Measurements from ENCODE around the gene CAPG. TPM values are rescaled to one million over a fixed set of nuclear protein-coding genes. Genes with fewer than 3 reads are reported as not detected.

The CAPG gene
- total and polyA plus RNA-seq, 10 of the 15 experiments (the other 5 are each of a cell fraction or from before 2014, with no cell fraction given) = 26.3 to 192 (median 100) TPM

DNA sequence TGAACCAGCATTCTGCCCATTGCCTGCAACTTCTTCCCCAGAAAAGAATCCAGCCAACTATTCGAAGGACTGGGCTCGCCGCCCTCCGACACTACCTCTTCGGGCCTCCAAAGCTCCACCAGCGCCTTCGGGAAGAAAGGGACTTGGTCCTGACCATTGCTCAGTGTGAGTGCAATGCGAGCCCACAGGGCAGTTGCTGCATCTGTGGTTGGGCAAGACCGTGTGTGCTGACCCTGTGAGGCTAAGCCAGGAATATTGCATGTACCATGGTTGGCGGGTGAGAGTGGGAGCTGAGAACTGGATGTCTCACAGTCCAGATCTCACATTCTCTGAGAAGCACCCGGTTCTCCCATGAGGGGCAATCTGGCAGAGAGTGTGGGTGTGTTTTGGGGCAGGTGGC, 39.1 kb downstream of the CAPG start (continued):
- no peak for TF ChIP-seq CTCF (IDR thresholded peaks at IDR 0.05 in 2 of 3, conservative IDR thresholded peaks at IDR 0.05 in 1 of 3; ENCODE audit: control insufficient read depth in 2 of 3, extremely low read depth in 1 of 3, insufficient read depth in 1 of 3, low read depth in 3 of 3, low read length in 3 of 3)
- no peak for TF ChIP-seq IKZF1 (conservative IDR thresholded peaks at IDR 0.05)
- no peak for TF ChIP-seq NR2C2 (IDR thresholded peaks at IDR 0.05; ENCODE audit: borderline replicate concordance, control insufficient read depth, insufficient read length, low read depth)
- no peak for TF ChIP-seq FOXK2 (IDR thresholded peaks at IDR 0.05)
- no peak for TF ChIP-seq ELK1 (IDR thresholded peaks at IDR 0.05; ENCODE audit: low read depth, low read length)
- no peak for TF ChIP-seq RBBP5 (conservative IDR thresholded peaks at IDR 0.05)
- TF ChIP-seq ZSCAN29 (IDR thresholded peaks at IDR 0.05) = no peak
- TF ChIP-seq EED (IDR thresholded peaks at IDR 0.05; ENCODE audit: low read depth) = no peak
- TF ChIP-seq FOS (IDR thresholded peaks at IDR 0.05; ENCODE audit: borderline replicate concordance, extremely low read depth, insufficient read length) = no peak
- no peak for TF ChIP-seq SRF (IDR thresholded peaks at IDR 0.05; ENCODE audit: low read depth in 2 of 2, low read length in 2 of 2)
- TF ChIP-seq BRCA1 (IDR thresholded peaks at IDR 0.05; ENCODE audit: low read depth, low read length) = no peak
- TF ChIP-seq NFXL1 (IDR thresholded peaks at IDR 0.05; ENCODE audit: borderline replicate concordance) = no peak
